Transverse colon (tissue), 4 donors: ENCODE results near the gene GPR137C. TPM values are rescaled to one million over a fixed set of nuclear protein-coding genes. Genes with fewer than 3 reads are reported as not detected.

Experiments
- DNase-seq: peaks from one replicate; pipeline ENCODE4 v3.0.0-alpha.2; 2019
- H3K27ac ChIP-seq, 4 donors: fragments of 200-600 bp; sonication (generic); 2 replicates each; pipeline ENCODE4 v1.5.1; 2016 to 2018; ENCODE audit warnings: inconsistent platforms in 4 of 4
- H3K27me3 ChIP-seq: fragments of 200-600 bp; sonication (generic); 2 replicates; pipeline ENCODE4 v1.5.1; 2017; ENCODE audit warnings: inconsistent platforms
- H3K36me3 ChIP-seq, 4 donors: fragments of 200-600 bp; sonication (generic); 2 replicates each; pipeline ENCODE4 v1.5.1; 2017 to 2019; ENCODE audit warnings: inconsistent platforms in 4 of 4
- H3K4me1 ChIP-seq, 4 donors: fragments of 200-600 bp; sonication (generic); 2 replicates each; pipeline ENCODE4 v1.5.1; 2017 to 2020; ENCODE audit warnings: inconsistent platforms in 4 of 4
- H3K4me3 ChIP-seq, 4 donors: fragments of 200-600 bp; sonication (generic); 1 replicate in 1 of 4; 2 replicates in 3 of 4; pipeline versions ENCODE4 v1.5.1 to v1.6.1; 2017 to 2019; ENCODE audit warnings: inconsistent platforms in 4 of 4
- H3K9me3 ChIP-seq, 2 donors: fragments of 200-600 bp; sonication (generic); 2 replicates each; pipeline ENCODE4 v1.5.1; 2017 to 2019; ENCODE audit warnings: inconsistent platforms in 2 of 2
- CTCF ChIP-seq, 5 experiments: fragments of 200-600 bp in 3 of 5; fragments of 450-650 bp in 2 of 5; sonication (generic) in 3 of 5; IDR thresholded peaks; 1 replicate in 2 of 5; 2 replicates in 3 of 5; pipeline ENCODE4 v1.5.1; 2016 to 2017; ENCODE audit warnings: antibody characterized with exemption in 5 of 5, inconsistent platforms in 3 of 5, mild to moderate bottlenecking in 2 of 5, moderate library complexity in 1 of 5
- EP300 ChIP-seq: sonication (generic); formaldehyde crosslinking; IDR thresholded peaks from one replicate; pipeline ENCODE4 v1.6.1; 2017; ENCODE audit warnings: antibody characterized with exemption, low read depth
- POLR2A ChIP-seq: fragments of 450-650 bp; IDR thresholded peaks from one replicate; pipeline ENCODE4 v1.6.1; 2016; ENCODE audit warnings: antibody characterized with exemption, mild to moderate bottlenecking, moderate library complexity
- POLR2AphosphoS5 ChIP-seq, 3 donors: sonication (generic); formaldehyde crosslinking; IDR thresholded peaks; one replicate each; pipeline ENCODE4 v1.6.1; 2016; ENCODE audit warnings: antibody characterized with exemption in 3 of 3
- WGBS, 2 donors: methylation state at CpG; one replicate each; pipeline ENCODE4 v1.1.5; 2018; ENCODE audit warnings: low coverage in 1 of 2; 5-methylcytosine and 5-hydroxymethylcytosine counted together
- in situ Hi-C, 4 donors: fragments of 200-750 bp; cut with MboI; loops; one replicate each; pipeline versions ENCODE4 v1.15.0 to v1.15.1; 2017; ENCODE audit warnings: low sequenced_read_pairs in 3 of 4, low pct_ligation_motif_present in 1 of 4, low pct_unique_long_range_greater_than_20kb in 1 of 4
- intact Hi-C: fragments of 100-400 bp; cut with DNase I; formaldehyde crosslinking; loops from one replicate; pipeline ENCODE4 v1.15.1; 2023; ENCODE audit warnings: low total_unique reads
- total RNA-seq, 4 donors: library from RNA; depleted of rRNA; stranded (reverse); fragments of >200 nt; gene quantifications; one replicate each; pipeline ENCODE4 v1.1.0, GENCODE V29; 2016

GPR137C gene
- total RNA-seq, 4 donors from 2014 or later: 0.27 to 2.6 (median 0.36) TPM

- H3K9me3 ChIP-seq: no peaks in the 10 kb centered on the region
- intact Hi-C loops: no loop called here
- WGBS, 2 donors: 97 to 98% methylated on average over 2 of the region's 2 CpGs
- no peak overlapping the region for H3K27ac ChIP-seq
- no peaks in the 10 kb centered on the region for H3K36me3 ChIP-seq
- in situ Hi-C loops: no loop called here
- no peak for DNase-seq
- no peak overlapping the region for H3K4me3 ChIP-seq
- H3K4me1 ChIP-seq: no peaks in the 10 kb centered on the region
- no peaks in the 10 kb centered on the region for H3K27me3 ChIP-seq
- TF ChIP-seq EP300 (no peak), CTCF (IDR thresholded peaks at IDR 0.05) (no peak), POLR2A (no peak)
These were observed 57.6 kb downstream of the GPR137C start for GRCh38 chr14:52610187-52610586.

- WGBS, 2 donors: 85 to 94% methylated on average over 3 of the region's 3 CpGs
- H3K36me3 ChIP-seq: no peaks in the 10 kb centered on the region
- DNase-seq: no peak
- intact Hi-C loops (no loop called here), in situ Hi-C loops (no loop called here)
- H3K4me3 ChIP-seq: no peak overlapping the region
- TF ChIP-seq POLR2AphosphoS5 (IDR thresholded peaks at IDR 0.05) (no peak), EP300 (no peak), POLR2A (no peak), CTCF (IDR thresholded peaks at IDR 0.05) (no peak)
- no peak overlapping the region for H3K27ac ChIP-seq
- H3K4me1 ChIP-seq: no peaks in the 10 kb centered on the region
- H3K9me3 ChIP-seq: no peaks in the 10 kb centered on the region
- H3K27me3 ChIP-seq: no peaks in the 10 kb centered on the region
These were observed 66.0 kb downstream of the GPR137C start for GRCh38 chr14:52618602-52619001.

- 88 to 100% methylated on average over 1 of the region's 1 CpG for WGBS, 2 donors
- Histone ChIP-seq H3K27ac (no peak overlapping the region), H3K9me3 (no peaks in the 10 kb centered on the region), H3K27me3 (no peaks in the 10 kb centered on the region), H3K36me3 (no peaks in the 10 kb centered on the region), H3K4me3 (no peak overlapping the region), H3K4me1 (no peaks in the 10 kb centered on the region)
- DNase-seq: no peak
- in situ Hi-C loops: no loop called here
- intact Hi-C loops: no loop called here
- TF ChIP-seq POLR2A: no peak
- no peak for TF ChIP-seq POLR2AphosphoS5 (IDR thresholded peaks at IDR 0.05)
- no peak for TF ChIP-seq EP300
- no peak for TF ChIP-seq CTCF (IDR thresholded peaks at IDR 0.05)
These were observed 67.1 kb downstream of the GPR137C start for GRCh38 chr14:52619687-52620086.

GRCh38 chr14:52640137-52640536 is 87.5 kb downstream of the GPR137C start:
- intact Hi-C loops (no loop called here), in situ Hi-C loops (no loop called here)
- DNase-seq: no peak
- H3K27me3 ChIP-seq: no peaks in the 10 kb centered on the region
- no peaks in the 10 kb centered on the region for H3K4me1 ChIP-seq
- no peak overlapping the region for H3K27ac ChIP-seq
- peaks cover 0 to 27% (median 10%) of the 10 kb centered on the region in 4 donors for H3K36me3 ChIP-seq
- no peak overlapping the region for H3K4me3 ChIP-seq
- WGBS, 2 donors: 66 to 92% methylated on average over 2 to 4 of the region's 4 CpGs
- peaks cover 0 to 4% of the 10 kb centered on the region in 2 donors for H3K9me3 ChIP-seq
- TF ChIP-seq CTCF (IDR thresholded peaks at IDR 0.05) (no peak), EP300 (no peak), POLR2AphosphoS5 (IDR thresholded peaks at IDR 0.05) (no peak), POLR2A (no peak)
